GM21576 (cell line): ENCODE measurements around the gene RADIL.
"Not testable (repeated sequence)": the region's sequence is repeated elsewhere in the genome, so short reads cannot be mapped to it uniquely, and the experiment has no call there.

Experiments
- ATAC-seq: cut with Tn5 transposase; IDR thresholded peaks from one replicate; pipeline ENCODE4 v1.9.1; 2021; ENCODE audit warnings: mild to moderate bottlenecking, moderate library complexity; ENCODE audit not compliant: unreplicated experiment

The RADIL gene

GRCh38 chr7:4794171-4794570 is 89.3 kb downstream of the RADIL start:
- not testable (repeated sequence) for ATAC-seq

GRCh38 chr7:4793385-4793993 is 90.0 kb downstream of the RADIL start:
- ATAC-seq = not testable (repeated sequence)

GRCh38 chr7:4792537-4793126 is 90.9 kb downstream of the RADIL start:
- no peak for ATAC-seq

GRCh38 chr7:4791738-4792536 is 91.6 kb downstream of the RADIL start:
- no peak for ATAC-seq

GRCh38 chr7:4791101-4791737 is 92.3 kb downstream of the RADIL start:
- ATAC-seq = no peak

- no peak for ATAC-seq
These were observed 93.0 kb downstream of the RADIL start for GRCh38 chr7:4790516-4790991.

GRCh38 chr7:4790078-4790465 is 93.4 kb downstream of the RADIL start:
- ATAC-seq = no peak

- no peak for ATAC-seq
These were observed 94.1 kb downstream of the RADIL start for GRCh38 chr7:4789194-4790077.

GRCh38 chr7:4788627-4789189 is 94.8 kb downstream of the RADIL start:
- ATAC-seq = no peak

- ATAC-seq = no peak
These were observed 95.4 kb downstream of the RADIL start for GRCh38 chr7:4787947-4788626.

- ATAC-seq = no peak
These were observed 96.0 kb downstream of the RADIL start for GRCh38 chr7:4787541-4787940.

GRCh38 chr7:4786015-4786414 is 97.5 kb downstream of the RADIL start:
- no peak for ATAC-seq

- ATAC-seq = no peak
These were observed 98.1 kb downstream of the RADIL start for GRCh38 chr7:4785371-4785770.

- no peak for ATAC-seq
These were observed 98.7 kb downstream of the RADIL start for GRCh38 chr7:4784799-4785198.

GRCh38 chr7:4783762-4784351 is 99.7 kb downstream of the RADIL start:
- ATAC-seq = no peak

GRCh38 chr7:4783292-4783652 is 100.2 kb downstream of the RADIL start:
- no peak for ATAC-seq

GRCh38 chr7:4782333-4783291 is 100.9 kb downstream of the RADIL start:
- ATAC-seq = no peak

- ATAC-seq = no peak
These were observed 102.0 kb downstream of the RADIL start for GRCh38 chr7:4781366-4782069.
